Measurements from ENCODE around the gene EDDM3A. TPM values are rescaled to one million over a fixed set of nuclear protein-coding genes. Genes with fewer than 3 reads are reported as not detected.

EDDM3A gene
- total and polyA plus RNA-seq, 3 experiments from 2014 or later: not detected

GRCh38 chr14:20774258-20774824 is 28.7 kb downstream of the EDDM3A start:
- H3K4me3 ChIP-seq (ENCODE audit: low read length): no peak overlapping the region
- H3K9me3 Mint-ChIP-seq: no peaks in the 10 kb centered on the region
- H3K36me3 Mint-ChIP-seq: peaks cover 0 to 1% (median 0%) of the 10 kb centered on the region in 3 donors
- peaks cover 0 to 2% (median 0%) of the 10 kb centered on the region in 3 donors for H3K4me1 Mint-ChIP-seq
- no peaks in the 10 kb centered on the region for H3K27me3 ChIP-seq (ENCODE audit: insufficient read depth, low read length, poor library complexity, severe bottlenecking)
- DNase-seq: no peak
- peaks cover 14 to 29% of the 10 kb centered on the region in 2 donors for H3K27me3 Mint-ChIP-seq
- H3K27ac ChIP-seq (ENCODE audit: low read depth, low read length): no peak overlapping the region
- CTCF ChIA-PET: no interaction called here
- H3K4me1 ChIP-seq (ENCODE audit: insufficient read depth, low read length): no peaks in the 10 kb centered on the region
- H3K9me3 ChIP-seq (ENCODE audit: low read length): no peaks in the 10 kb centered on the region
- no peak overlapping the region for H3K27ac Mint-ChIP-seq
- POLR2A ChIA-PET: no interaction called here
- no peaks in the 10 kb centered on the region for H3K36me3 ChIP-seq (ENCODE audit: insufficient read depth, low read length)
- no peak overlapping the region for H3K4me3 Mint-ChIP-seq

- CTCF ChIA-PET: no interaction called here
- H3K9me3 Mint-ChIP-seq: no peaks in the 10 kb centered on the region
- peaks cover 1% of the 10 kb centered on the region for H3K4me1 ChIP-seq (ENCODE audit: insufficient read depth, low read length)
- no peak for DNase-seq
- no peak overlapping the region for H3K4me3 Mint-ChIP-seq
- no peaks in the 10 kb centered on the region for H3K9me3 ChIP-seq (ENCODE audit: low read length)
- H3K27me3 ChIP-seq (ENCODE audit: insufficient read depth, low read length, poor library complexity, severe bottlenecking): no peaks in the 10 kb centered on the region
- H3K27me3 Mint-ChIP-seq: peaks cover 14 to 22% of the 10 kb centered on the region in 2 donors
- H3K36me3 ChIP-seq (ENCODE audit: insufficient read depth, low read length): no peaks in the 10 kb centered on the region
- H3K27ac Mint-ChIP-seq: no peak overlapping the region
- H3K4me1 Mint-ChIP-seq: peaks cover 3 to 4% (median 4%) of the 10 kb centered on the region in 3 donors
- no peak overlapping the region for H3K4me3 ChIP-seq (ENCODE audit: low read length)
- no peak overlapping the region for H3K27ac ChIP-seq (ENCODE audit: low read depth, low read length)
- H3K36me3 Mint-ChIP-seq: peaks cover 0 to 1% (median 0%) of the 10 kb centered on the region in 3 donors
- POLR2A ChIA-PET: no interaction called here
Observed at GRCh38 chr14:20775043-20775442, 29.4 kb downstream of the EDDM3A start.

DNA sequence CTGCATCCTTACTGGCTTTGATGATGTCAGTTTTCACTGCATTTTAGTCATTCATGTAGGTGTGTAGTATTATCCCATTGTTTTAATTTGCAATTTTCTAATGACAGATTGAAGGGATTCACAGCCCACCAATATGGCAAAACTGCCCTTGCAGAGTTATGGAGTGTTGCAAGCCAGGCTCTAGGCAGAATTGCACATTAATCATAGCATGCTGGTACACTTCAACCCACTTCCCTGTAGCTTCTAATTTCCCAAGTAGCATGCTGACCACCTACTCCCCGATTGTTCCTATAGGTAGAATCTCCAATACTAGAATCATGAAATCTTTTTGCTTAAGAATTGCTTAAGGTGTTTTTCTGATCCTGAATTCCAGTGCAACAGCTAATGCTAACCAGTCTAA is 30.2 kb downstream of the EDDM3A start:
- no peak for DNase-seq
- peaks cover 0 to 1% (median 0%) of the 10 kb centered on the region in 3 donors for H3K36me3 Mint-ChIP-seq
- Histone ChIP-seq H3K9me3 (ENCODE audit: low read length) (no peaks in the 10 kb centered on the region), H3K27ac (ENCODE audit: low read depth, low read length) (no peak overlapping the region), H3K36me3 (ENCODE audit: insufficient read depth, low read length) (no peaks in the 10 kb centered on the region), H3K4me3 (ENCODE audit: low read length) (no peak overlapping the region), H3K27me3 (ENCODE audit: insufficient read depth, low read length, poor library complexity, severe bottlenecking) (no peaks in the 10 kb centered on the region), H3K4me1 (ENCODE audit: insufficient read depth, low read length) (peaks cover 10% of the 10 kb centered on the region)
- CTCF ChIA-PET: no interaction called here
- H3K4me3 Mint-ChIP-seq: no peak overlapping the region
- H3K27ac Mint-ChIP-seq: peak overlapping the region in 1 of 8 donors; percentile 25
- H3K9me3 Mint-ChIP-seq: no peaks in the 10 kb centered on the region
- H3K4me1 Mint-ChIP-seq: peaks cover 9 to 13% (median 12%) of the 10 kb centered on the region in 3 donors
- POLR2A ChIA-PET: no interaction called here
- peaks cover 12 to 16% of the 10 kb centered on the region in 2 donors for H3K27me3 Mint-ChIP-seq

DNA sequence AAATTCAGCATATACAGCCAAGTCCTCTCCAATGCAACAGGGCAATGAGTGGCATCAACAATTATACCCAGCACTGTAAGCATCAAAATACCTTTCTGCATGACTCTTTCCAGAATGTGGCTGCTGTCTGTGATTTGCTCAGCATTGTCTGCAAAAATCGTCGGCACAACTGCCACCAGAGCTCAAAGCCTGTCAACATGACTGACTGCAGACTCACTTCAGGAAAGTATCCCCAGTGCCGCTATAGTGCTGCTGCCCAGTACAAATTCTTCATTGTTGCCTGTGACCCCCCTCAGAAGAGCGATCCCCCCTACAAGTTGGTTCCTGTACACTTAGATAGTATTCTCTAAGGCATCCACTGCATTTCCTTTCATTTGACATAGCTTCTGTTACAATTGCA is 36.1 kb downstream of the EDDM3A start:
- Histone ChIP-seq H3K4me3 (ENCODE audit: low read length) (peak overlapping the region; percentile 54), H3K4me1 (ENCODE audit: insufficient read depth, low read length) (peaks cover 36% of the 10 kb centered on the region), H3K27ac (ENCODE audit: low read depth, low read length) (no peak overlapping the region), H3K36me3 (ENCODE audit: insufficient read depth, low read length) (no peaks in the 10 kb centered on the region), H3K9me3 (ENCODE audit: low read length) (no peaks in the 10 kb centered on the region), H3K27me3 (ENCODE audit: insufficient read depth, low read length, poor library complexity, severe bottlenecking) (no peaks in the 10 kb centered on the region)
- Mint-ChIP-seq H3K4me1 (peaks cover 38 to 49% (median 41%) of the 10 kb centered on the region in 3 donors), H3K36me3 (peaks cover 0 to 1% (median 0%) of the 10 kb centered on the region in 3 donors), H3K27me3 (no peaks in the 10 kb centered on the region), H3K27ac (peak overlapping the region; percentile 73 to 96 (median 94)), H3K4me3 (peak overlapping the region; percentile 59 to 88 (median 79)), H3K9me3 (no peaks in the 10 kb centered on the region)
- CTCF ChIA-PET: interaction anchor here (1.4 kb wide), 1 partner anchor 189 kb away, joined by 4 read pairs; no protein-coding TSS in a partner anchor
- DNase-seq: no peak
- POLR2A ChIA-PET: interaction anchor here (0.6 to 0.7 kb wide), 2 partner anchors 18 to 473 kb away, joined by 3 read pairs; no protein-coding TSS in a partner anchor

DNA sequence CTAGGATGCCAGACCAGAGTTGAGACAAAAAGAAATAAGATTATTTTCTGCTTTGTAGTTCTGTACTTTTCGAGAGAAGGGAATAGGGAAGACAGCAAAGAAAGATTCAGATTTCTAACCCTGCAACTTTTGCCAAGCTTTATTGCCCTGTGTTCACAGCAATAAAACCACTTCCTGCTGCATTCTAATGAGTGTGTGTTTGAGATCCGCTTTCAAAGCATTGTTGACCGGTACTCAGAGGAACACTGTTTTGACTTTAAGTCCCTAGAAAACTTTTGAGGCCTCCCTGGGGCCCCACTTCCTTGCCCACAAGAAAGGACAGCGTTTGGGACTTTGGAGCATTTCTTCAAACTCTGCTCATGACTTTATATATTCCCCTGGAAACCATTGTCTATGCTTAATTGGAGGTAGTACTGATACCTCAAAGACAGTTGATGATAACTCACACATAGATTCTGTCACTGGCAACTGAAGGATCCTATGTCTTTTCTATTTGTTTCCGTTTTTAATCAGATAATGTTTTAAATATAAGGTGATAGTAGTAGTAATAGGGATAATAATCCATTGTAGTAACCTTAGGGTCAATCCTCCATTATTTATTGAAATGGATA is 36.7 kb downstream of the EDDM3A start:
- H3K36me3 ChIP-seq (ENCODE audit: insufficient read depth, low read length): no peaks in the 10 kb centered on the region
- DNase-seq: peak in 2 of 5 donors; percentile 12 to 36
- H3K9me3 ChIP-seq (ENCODE audit: low read length): no peaks in the 10 kb centered on the region
- H3K27ac ChIP-seq (ENCODE audit: low read depth, low read length): no peak overlapping the region
- H3K4me3 Mint-ChIP-seq: peak overlapping the region; percentile 59 to 88 (median 79)
- peak overlapping the region; percentile 73 to 96 (median 94) for H3K27ac Mint-ChIP-seq
- peak overlapping the region; percentile 54 for H3K4me3 ChIP-seq (ENCODE audit: low read length)
- peaks cover 38 to 49% (median 41%) of the 10 kb centered on the region in 3 donors for H3K4me1 Mint-ChIP-seq
- ChIA-PET POLR2A (interaction anchor here (0.6 to 0.7 kb wide), 3 partner anchors 18 to 472 kb away, joined by 3 to 7 read pairs (median 3); no protein-coding TSS in a partner anchor), CTCF (interaction anchor here (1.4 kb wide), 1 partner anchor 189 kb away, joined by 4 read pairs; no protein-coding TSS in a partner anchor)
- no peaks in the 10 kb centered on the region for H3K27me3 Mint-ChIP-seq
- H3K4me1 ChIP-seq (ENCODE audit: insufficient read depth, low read length): peaks cover 36% of the 10 kb centered on the region
- H3K27me3 ChIP-seq (ENCODE audit: insufficient read depth, low read length, poor library complexity, severe bottlenecking): no peaks in the 10 kb centered on the region
- H3K36me3 Mint-ChIP-seq: no peaks in the 10 kb centered on the region
- no peaks in the 10 kb centered on the region for H3K9me3 Mint-ChIP-seq

GRCh38 chr14:20787025-20787424 is 41.3 kb downstream of the EDDM3A start:
- Mint-ChIP-seq H3K27me3 (no peaks in the 10 kb centered on the region), H3K36me3 (peaks cover 0 to 3% (median 0%) of the 10 kb centered on the region in 3 donors), H3K4me3 (no peak overlapping the region), H3K9me3 (no peaks in the 10 kb centered on the region), H3K4me1 (peaks cover 18 to 25% (median 20%) of the 10 kb centered on the region in 3 donors), H3K27ac (no peak overlapping the region)
- Histone ChIP-seq H3K36me3 (ENCODE audit: insufficient read depth, low read length) (no peaks in the 10 kb centered on the region), H3K4me1 (ENCODE audit: insufficient read depth, low read length) (peaks cover 15% of the 10 kb centered on the region), H3K9me3 (ENCODE audit: low read length) (no peaks in the 10 kb centered on the region), H3K4me3 (ENCODE audit: low read length) (no peak overlapping the region), H3K27me3 (ENCODE audit: insufficient read depth, low read length, poor library complexity, severe bottlenecking) (no peaks in the 10 kb centered on the region), H3K27ac (ENCODE audit: low read depth, low read length) (no peak overlapping the region)
- POLR2A ChIA-PET: no interaction called here
- CTCF ChIA-PET: no interaction called here
- no peak for DNase-seq

- POLR2A ChIA-PET: no interaction called here
- no peaks in the 10 kb centered on the region for H3K9me3 Mint-ChIP-seq
- Histone ChIP-seq H3K4me3 (ENCODE audit: low read length) (no peak overlapping the region), H3K36me3 (ENCODE audit: insufficient read depth, low read length) (no peaks in the 10 kb centered on the region), H3K9me3 (ENCODE audit: low read length) (no peaks in the 10 kb centered on the region), H3K4me1 (ENCODE audit: insufficient read depth, low read length) (no peaks in the 10 kb centered on the region), H3K27me3 (ENCODE audit: insufficient read depth, low read length, poor library complexity, severe bottlenecking) (no peaks in the 10 kb centered on the region), H3K27ac (ENCODE audit: low read depth, low read length) (no peak overlapping the region)
- peaks cover 0 to 2% (median 1%) of the 10 kb centered on the region in 3 donors for H3K4me1 Mint-ChIP-seq
- H3K27ac Mint-ChIP-seq: no peak overlapping the region
- H3K36me3 Mint-ChIP-seq: peaks cover 0 to 3% (median 0%) of the 10 kb centered on the region in 3 donors
- no peak for DNase-seq
- no peak overlapping the region for H3K4me3 Mint-ChIP-seq
- CTCF ChIA-PET: no interaction called here
- no peaks in the 10 kb centered on the region for H3K27me3 Mint-ChIP-seq
Observed at GRCh38 chr14:20789230-20789813, 43.6 kb downstream of the EDDM3A start.

All from CD8-positive, alpha-beta memory T cell (primary cell).